HG03439 (cell line): Measurements from ENCODE around the gene EFNA5.
"Not testable (repeated sequence)": the region's sequence is repeated elsewhere in the genome, so short reads cannot be mapped to it uniquely, and the experiment has no call there.

Experiments used
- ATAC-seq: cut with Tn5 transposase; IDR thresholded peaks from one replicate; pipeline ENCODE4 v1.9.1; 2021; ENCODE audit warnings: mild to moderate bottlenecking, moderate library complexity; ENCODE audit not compliant: unreplicated experiment

The EFNA5 gene

DNA sequence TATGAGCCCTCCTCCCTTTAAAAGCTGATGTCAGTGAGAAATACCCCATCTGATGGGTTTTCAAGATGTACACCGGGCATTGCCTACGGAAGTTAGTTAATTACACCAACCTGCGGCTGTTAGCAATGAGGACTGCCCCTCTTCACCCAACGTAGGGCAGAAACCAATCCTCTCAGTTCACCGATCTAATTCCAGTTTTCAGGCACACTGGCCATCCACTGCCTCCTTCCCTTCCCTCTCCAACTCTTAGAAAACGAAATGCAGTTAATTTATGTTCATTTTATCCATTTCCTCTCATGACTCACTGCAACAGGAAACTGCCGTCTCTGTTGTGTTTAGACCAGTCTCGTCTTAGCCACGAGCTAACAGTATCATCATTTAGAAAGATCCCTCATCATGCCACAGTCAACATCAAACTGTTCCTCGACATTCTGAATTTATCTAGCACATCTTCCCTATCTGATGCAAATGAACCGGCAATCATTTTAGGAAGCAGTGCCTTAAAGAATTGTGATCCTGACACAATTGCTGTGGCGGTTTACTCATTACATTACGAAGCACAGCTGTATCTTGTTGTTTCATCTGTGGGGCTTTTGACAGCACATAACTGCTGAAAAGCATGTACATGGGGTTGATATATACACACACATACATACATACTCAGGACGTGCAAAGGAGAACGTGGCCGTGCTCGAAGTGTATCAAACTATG, 168.6 kb downstream of the EFNA5 start:
- ATAC-seq: no peak

DNA sequence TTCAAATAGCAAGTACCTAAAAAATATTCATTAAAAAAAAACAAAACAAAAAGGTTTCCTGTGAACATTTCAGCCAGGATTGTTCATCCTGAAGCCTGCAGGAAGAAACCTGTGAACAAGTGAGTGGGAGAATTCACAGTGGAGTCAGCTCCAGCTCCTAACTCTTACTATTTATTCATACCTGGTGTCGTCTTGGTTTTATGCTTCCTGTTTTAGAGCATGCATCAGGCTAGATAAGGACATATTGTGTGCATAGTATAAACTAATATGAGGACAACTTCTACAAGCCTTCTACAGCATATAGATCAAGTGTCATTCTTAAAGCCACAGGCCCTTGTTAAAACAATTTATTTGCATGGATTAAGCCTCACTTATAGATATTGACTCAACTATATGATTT, 169.9 kb downstream of the EFNA5 start:
- no peak for ATAC-seq

- no peak for ATAC-seq
These were observed 170.4 kb downstream of the EFNA5 start for GRCh38 chr5:107500347-107500746.

GRCh38 chr5:107499776-107500175, 171.0 kb downstream of the EFNA5 start:
- ATAC-seq: no peak

- no peak for ATAC-seq
These were observed 171.5 kb downstream of the EFNA5 start for GRCh38 chr5:107499237-107499636.

GRCh38 chr5:107496466-107496865, 174.3 kb downstream of the EFNA5 start:
- ATAC-seq: no peak

- not testable (repeated sequence) for ATAC-seq
These were observed 176.6 kb downstream of the EFNA5 start for GRCh38 chr5:107494129-107494528.

DNA sequence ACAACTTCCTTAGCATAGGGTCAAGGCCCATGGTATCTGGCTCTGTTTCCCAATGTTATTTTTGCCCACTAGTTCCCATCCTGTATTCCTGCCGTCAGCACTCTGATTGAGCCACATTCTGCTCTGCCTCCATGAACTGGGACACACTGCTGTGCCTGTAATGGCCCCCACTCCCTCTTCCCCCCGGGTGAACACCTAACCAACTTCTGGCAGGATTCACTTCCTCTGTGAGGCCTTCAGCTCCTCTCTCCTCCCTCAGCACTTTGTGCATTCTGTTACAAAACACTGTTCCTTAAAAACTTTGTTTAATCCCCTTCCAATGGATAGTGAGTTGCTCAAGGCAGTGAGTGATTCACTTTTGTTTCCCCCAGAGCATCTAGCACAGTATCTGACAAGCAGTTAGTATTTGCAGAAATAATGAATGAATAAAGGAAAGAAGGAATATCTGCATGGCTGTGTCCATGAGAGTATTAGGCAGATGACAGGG, 183.6 kb downstream of the EFNA5 start:
- ATAC-seq: no peak

DNA sequence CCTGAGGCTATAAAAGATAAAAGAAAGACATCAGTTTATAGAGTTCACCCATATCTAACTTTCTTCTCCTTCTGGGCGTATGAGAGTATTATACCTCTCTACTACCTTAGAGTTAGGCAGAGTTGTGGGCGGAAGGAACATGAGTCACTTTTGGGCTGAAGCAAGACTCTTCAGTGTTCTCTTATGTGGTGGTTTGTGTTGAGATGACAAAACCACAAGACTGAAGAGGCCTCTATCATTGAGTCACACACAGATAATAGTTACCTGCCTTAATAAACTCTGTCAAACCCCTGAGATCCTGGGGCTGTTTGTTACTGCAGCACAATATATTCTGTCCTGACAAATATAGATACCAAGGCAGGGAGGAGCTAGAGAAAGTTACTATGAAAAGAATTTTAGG, 184.2 kb downstream of the EFNA5 start:
- ATAC-seq: peak; percentile 66

GRCh38 chr5:107485184-107485583, 185.6 kb downstream of the EFNA5 start:
- ATAC-seq: peak; percentile 57

- ATAC-seq: no peak
These were observed 186.5 kb downstream of the EFNA5 start for GRCh38 chr5:107484281-107484680.

DNA sequence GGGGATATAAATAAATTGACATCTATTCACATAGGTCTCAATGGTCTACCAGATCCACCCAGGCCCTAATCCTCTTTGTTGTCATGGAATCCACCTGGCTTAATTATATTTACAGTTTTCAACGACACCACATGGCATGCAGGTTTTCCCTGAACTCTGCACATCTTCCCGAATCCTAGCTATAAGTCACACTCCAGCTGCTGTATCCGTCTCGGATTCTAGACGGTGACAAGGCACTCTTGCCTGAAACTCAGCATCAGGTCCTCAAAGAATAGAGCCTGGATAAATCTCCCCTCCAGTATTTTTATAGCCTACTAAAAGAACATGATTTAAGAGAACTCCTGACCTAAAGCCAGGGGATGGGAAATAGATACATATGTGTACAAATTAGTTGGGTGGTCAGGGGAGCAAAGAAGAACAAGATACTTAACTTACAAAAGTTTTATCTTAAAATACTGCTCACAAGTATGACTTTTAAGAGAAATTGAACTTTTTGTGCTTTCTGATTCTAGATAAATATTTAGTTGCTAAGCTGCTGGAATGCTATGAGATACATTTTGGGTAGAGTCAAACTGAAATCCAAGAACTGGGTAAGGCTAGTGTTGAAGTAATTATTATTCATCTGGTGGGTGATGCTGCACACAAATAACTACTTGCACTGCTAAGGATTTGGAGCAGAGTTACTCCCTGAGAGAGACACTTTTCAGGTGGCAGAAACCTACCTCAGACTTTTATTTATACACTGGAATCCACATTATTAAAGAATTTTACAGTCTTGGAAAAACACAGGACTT, 187.3 kb downstream of the EFNA5 start:
- no peak for ATAC-seq

DNA sequence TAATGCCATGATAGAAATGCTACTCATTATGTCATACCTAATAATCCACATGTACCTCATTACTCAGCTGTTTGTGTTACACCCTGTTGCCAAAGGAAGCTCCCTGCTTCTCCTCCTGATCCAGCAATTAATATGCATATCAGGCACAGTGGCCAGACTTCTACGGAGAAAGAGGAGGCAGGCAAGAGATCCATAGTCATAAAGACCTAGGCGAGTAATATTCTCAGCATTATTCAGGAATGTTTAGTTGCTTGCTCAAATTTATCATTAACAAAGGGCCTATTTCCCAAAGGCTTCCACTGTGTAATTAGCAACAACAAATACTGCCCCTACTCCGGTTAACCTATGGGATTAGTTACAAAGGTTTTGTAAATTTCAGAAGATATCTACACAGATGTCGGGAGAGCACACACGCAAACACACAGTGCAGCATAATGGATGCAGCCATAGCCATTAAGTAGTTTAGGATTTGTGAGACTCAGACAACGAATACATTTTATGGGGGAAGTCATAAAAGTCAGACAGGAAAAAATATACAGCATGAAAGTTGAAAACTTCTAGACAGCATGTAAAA, 192.6 kb downstream of the EFNA5 start:
- ATAC-seq: no peak

GRCh38 chr5:107477492-107477891, 193.2 kb downstream of the EFNA5 start:
- ATAC-seq: no peak

DNA sequence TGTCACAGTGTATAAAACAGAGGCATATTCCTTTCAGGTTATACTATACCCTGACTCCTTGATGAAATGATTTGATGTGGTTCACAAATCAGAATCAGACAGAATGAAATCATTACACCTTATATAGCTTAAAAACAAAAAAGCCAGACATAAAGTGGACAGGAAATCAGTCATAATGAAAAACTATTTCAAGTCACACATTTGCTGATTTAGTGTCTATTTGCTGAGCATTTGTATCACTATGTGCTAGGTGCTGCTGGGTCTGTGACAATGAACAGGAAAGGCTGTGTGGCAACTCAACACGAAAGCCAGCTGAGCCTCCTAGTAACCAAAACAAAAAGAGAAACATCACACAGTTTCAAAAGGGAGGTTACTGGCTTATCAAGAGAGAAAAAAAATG, 194.0 kb downstream of the EFNA5 start:
- ATAC-seq: peak; percentile 93

DNA sequence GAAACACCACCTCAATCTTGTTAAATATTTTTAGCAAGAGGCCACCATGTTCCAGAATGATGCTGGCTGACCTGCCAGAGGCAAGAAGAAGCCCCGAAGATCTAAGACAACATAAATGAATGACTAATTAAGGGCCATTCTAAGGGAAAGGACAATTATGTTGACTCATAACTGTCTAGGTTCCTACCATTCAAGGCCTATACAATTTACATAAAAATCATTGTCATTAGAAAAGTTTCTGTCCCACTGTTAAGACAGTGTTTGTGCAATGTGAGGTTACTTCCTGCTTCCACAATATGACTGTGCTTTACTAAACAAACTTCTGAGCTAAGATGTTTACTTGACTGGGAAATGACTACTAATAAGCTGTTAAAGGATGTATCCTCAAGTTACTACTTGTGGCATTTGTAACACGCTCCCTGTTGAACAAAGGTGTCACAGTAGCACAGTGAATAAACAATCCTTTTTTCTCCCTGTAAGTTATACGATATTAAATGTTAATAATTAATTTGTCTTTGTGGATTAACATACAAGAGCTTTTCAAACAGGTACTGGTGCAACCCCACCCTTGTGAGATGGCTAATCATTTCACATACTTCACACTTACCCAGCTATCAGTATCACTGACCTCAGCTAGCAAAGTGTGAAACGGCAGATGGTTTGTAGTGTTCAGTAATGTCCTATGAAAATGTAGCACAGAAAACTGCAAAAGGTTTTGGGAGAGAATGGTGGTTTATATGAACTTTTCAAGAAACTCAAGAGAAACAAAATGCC, 195.8 kb downstream of the EFNA5 start:
- peak; percentile 41 for ATAC-seq

- ATAC-seq: no peak
These were observed 196.4 kb downstream of the EFNA5 start for GRCh38 chr5:107474361-107474715.

- no peak for ATAC-seq
These were observed 198.1 kb downstream of the EFNA5 start for GRCh38 chr5:107472620-107473064.

GRCh38 chr5:107470295-107470582, 200.5 kb downstream of the EFNA5 start:
- ATAC-seq: no peak

DNA sequence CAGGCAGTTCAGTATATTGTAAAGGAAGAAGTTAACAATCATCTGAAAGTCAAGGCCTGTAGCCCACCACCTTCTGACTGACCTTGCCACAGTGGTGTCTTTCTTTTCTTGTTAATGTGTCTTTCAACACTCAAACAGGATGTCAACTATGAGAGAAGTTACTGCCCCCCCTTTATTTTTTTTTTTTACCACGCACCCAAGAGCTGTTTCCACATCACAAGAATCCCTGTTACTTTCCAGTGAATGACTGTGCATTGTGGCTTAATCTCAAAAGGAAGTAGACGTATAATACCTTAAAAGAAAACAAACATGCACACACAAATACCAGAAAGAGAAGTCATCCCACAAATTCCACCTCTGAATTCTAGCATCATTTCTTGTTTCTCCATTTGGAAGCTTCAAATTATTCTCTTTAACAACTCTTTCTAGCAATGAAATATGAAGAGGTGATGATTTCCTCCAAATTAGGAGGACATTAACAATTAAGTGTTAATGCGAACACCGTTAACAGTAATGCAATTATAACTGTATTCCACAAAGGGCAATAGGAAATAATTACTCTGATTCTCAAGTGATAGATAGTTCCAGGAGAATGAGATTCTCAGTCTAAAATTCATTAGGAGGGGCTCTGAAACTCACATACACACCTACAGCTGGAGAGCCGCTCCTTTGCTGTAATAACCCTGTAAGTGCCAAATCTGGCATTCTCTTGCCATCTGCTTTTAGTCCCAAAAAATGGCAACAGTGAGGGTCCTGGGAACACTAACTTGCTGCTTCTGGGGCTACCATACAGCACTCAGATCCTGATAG, 201.0 kb downstream of the EFNA5 start:
- ATAC-seq: no peak

- no peak for ATAC-seq
These were observed 201.7 kb downstream of the EFNA5 start for GRCh38 chr5:107469064-107469463.
